Glutamatergic neuron (in vitro differentiated cells): Measurements from ENCODE around the gene MAPRE3. TPM values are rescaled to one million over a fixed set of nuclear protein-coding genes. Genes with fewer than 3 reads are reported as not detected.

ENCODE experiments used
- DNase-seq: peaks from one replicate; pipeline ENCODE4 v3.0.0; 2022
- H3K27ac Mint-ChIP-seq: one replicate; pipeline ENCODE4 v1.8.0; 2020; ENCODE audit warnings: mild to moderate bottlenecking, mixed read lengths, inconsistent platforms; ENCODE audit not compliant: unreplicated experiment
- H3K27me3 Mint-ChIP-seq: one replicate; pipeline ENCODE4 v1.8.0; 2020; ENCODE audit warnings: mild to moderate bottlenecking, moderate library complexity, mixed read lengths, inconsistent platforms; ENCODE audit not compliant: unreplicated experiment
- H3K36me3 Mint-ChIP-seq: one replicate; pipeline ENCODE4 v1.8.0; 2020; ENCODE audit warnings: mild to moderate bottlenecking, mixed read lengths, inconsistent platforms; ENCODE audit not compliant: unreplicated experiment
- H3K4me1 Mint-ChIP-seq: one replicate; pipeline ENCODE4 v1.8.0; 2020; ENCODE audit warnings: mild to moderate bottlenecking, low read depth, mixed read lengths, inconsistent platforms; ENCODE audit not compliant: unreplicated experiment
- H3K4me3 Mint-ChIP-seq: one replicate; pipeline ENCODE4 v1.8.0; 2020; ENCODE audit warnings: mild to moderate bottlenecking, mixed read lengths, inconsistent platforms; ENCODE audit not compliant: unreplicated experiment
- H3K9me3 Mint-ChIP-seq: one replicate; pipeline ENCODE4 v1.8.0; 2020; ENCODE audit warnings: mild to moderate bottlenecking, moderate library complexity, mixed read lengths, inconsistent platforms; ENCODE audit not compliant: unreplicated experiment
- total RNA-seq: library from RNA; stranded (reverse); fragmentation: NEBNext Ultra II Directional; extraction: Animal tissue kit (Norgen Biotek cat#: 25700); gene quantifications from one replicate; pipeline ENCODE4 v1.2.1, GENCODE V29; 2021; ENCODE audit not compliant: unreplicated experiment
- TF ChIP-seq, protein P1 (sequence below): fragments of 200-600 bp; sonication (generic); IDR thresholded peaks from one replicate; pipeline ENCODE4 v1.5.0; 2021; ENCODE audit not compliant: partially characterized antibody, unreplicated experiment

The MAPRE3 gene
- total RNA-seq, 1 donor from 2014 or later, result 49.2 TPM

DNA sequence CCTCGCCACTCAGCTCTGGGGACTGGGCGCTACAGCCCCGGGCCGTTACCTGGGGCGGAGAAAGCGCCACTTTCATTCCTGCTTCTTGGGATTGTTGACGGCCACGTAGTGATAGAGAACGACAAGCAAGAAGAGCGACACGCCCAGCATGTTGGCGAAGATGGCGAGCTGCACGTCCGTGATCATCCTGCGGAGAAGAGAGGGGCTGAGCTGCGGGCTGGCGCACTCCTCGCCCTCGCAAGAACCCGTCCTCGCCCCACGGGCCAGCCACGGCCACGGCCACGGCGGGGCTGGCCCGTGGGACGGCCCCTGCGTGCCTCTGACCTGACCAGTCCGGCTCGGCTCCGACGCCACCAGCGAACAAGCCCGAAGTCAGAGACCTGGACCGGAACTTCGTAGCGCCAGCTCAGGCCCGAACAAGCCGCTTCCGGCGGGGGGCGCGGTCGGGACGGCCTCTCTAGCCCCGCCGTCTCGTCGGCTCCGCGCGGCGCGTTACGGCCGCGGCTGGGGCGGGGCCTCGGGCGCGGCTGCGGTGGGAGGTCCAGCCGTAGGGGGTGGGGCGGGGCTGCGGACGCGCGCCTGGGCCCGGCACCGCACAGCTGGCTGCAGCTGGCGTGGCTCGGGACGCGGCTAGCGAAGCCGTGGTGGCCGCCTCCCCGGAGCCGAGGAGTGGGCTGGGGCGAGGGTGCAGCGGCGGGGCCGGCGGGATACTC, 101.0 kb downstream of the MAPRE3 start, which contains the start of gene OST4:
Gene OST4 (minus strand): TSS at position 378 of the 713 bp plus-strand sequence.
- Mint-ChIP-seq H3K9me3 (peaks cover 12% of the 10 kb centered on the region), H3K4me3 (peak within 1 kb of the TSS; percentile 97), H3K4me1 (peaks cover 26% of the 10 kb centered on the region), H3K27me3 (peaks cover 8% of the 10 kb centered on the region), H3K27ac (peak within 1 kb of the TSS; percentile 89), H3K36me3 (peaks cover 5% of the 10 kb centered on the region)
- TF ChIP-seq, protein P1, sequence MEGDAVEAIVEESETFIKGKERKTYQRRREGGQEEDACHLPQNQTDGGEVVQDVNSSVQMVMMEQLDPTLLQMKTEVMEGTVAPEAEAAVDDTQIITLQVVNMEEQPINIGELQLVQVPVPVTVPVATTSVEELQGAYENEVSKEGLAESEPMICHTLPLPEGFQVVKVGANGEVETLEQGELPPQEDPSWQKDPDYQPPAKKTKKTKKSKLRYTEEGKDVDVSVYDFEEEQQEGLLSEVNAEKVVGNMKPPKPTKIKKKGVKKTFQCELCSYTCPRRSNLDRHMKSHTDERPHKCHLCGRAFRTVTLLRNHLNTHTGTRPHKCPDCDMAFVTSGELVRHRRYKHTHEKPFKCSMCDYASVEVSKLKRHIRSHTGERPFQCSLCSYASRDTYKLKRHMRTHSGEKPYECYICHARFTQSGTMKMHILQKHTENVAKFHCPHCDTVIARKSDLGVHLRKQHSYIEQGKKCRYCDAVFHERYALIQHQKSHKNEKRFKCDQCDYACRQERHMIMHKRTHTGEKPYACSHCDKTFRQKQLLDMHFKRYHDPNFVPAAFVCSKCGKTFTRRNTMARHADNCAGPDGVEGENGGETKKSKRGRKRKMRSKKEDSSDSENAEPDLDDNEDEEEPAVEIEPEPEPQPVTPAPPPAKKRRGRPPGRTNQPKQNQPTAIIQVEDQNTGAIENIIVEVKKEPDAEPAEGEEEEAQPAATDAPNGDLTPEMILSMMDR, result no peak
- DNase-seq, result peak; percentile 94

DNA sequence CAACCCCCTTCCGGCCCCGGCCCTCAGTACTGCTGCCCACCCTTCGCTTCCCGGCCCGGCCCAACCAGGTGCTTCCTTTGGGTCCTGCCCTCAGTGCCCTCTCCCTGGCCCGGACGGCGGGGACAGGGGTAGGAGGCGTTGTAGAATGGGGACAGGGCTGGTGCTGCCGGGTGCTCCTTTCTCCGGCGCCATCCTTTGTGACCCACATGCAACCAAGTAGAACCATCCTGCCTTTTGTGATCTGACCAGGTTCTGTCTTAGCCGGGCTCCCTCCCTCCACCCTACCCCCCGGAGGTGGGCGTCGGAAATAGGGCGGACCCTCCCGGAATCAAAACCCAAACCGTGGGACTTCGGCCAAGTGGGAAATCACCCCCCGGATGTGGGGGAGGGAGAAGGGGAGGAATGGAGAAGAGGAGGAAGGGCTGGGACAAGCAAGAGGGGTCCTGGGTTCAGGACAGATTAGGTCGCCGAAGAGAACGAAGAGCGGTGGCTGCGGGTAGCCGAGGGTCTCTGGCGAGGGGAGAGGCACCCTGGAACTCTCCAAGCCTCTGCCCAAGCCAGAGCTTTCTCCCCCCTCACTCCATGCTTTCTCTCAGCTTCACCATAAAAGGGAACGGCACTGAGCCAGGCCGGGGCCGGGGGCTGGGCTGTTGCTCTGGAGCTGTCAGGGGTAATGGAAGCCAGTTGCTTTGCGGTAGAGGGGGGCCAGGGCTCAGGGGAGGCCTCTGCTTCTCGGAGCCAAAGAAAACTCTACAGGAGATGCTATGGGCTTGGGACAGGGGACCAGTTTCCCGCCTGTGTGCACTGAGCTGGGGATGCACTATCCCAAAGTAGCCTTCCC, 101.8 kb downstream of the MAPRE3 start:
- Mint-ChIP-seq H3K4me3 (peak overlapping the region; percentile 89), H3K27me3 (peaks cover 8% of the 10 kb centered on the region), H3K27ac (peak overlapping the region; percentile 76), H3K9me3 (peaks cover 12% of the 10 kb centered on the region), H3K4me1 (peaks cover 31% of the 10 kb centered on the region), H3K36me3 (peaks cover 5% of the 10 kb centered on the region)
- TF ChIP-seq, protein P1, result no peak
- peak; percentile 62 for DNase-seq

DNA sequence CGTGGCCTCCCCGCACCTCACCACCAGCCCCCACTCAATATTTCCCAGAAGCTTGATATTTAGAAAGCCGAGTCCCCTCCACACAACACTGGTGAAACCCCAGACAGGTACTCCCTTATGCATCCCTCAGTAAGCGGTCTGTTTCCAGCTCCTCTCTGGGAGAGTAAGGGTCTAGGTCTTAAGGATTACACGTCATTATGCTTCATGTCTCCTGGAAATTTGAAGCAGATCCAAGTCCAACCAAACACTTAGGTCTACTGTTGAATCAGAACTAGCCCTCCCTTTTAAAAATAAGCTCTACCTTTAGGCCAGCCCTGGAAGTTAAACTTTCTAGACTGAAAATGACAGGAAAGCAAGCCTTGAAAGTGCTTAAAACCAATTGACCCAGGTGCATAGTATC, 102.5 kb downstream of the MAPRE3 start:
- Mint-ChIP-seq H3K4me1 (peaks cover 35% of the 10 kb centered on the region), H3K4me3 (peak overlapping the region; percentile 89), H3K27ac (no peak overlapping the region), H3K27me3 (peaks cover 9% of the 10 kb centered on the region), H3K36me3 (peaks cover 5% of the 10 kb centered on the region), H3K9me3 (peaks cover 16% of the 10 kb centered on the region)
- DNase-seq, result no peak
- TF ChIP-seq, protein P1, result no peak

- H3K27ac Mint-ChIP-seq, result no peak overlapping the region
- TF ChIP-seq, protein P1, result no peak
- peaks cover 10% of the 10 kb centered on the region for H3K27me3 Mint-ChIP-seq
- H3K36me3 Mint-ChIP-seq, result peaks cover 5% of the 10 kb centered on the region
- no peak overlapping the region for H3K4me3 Mint-ChIP-seq
- peaks cover 15% of the 10 kb centered on the region for H3K9me3 Mint-ChIP-seq
- no peak for DNase-seq
- peaks cover 33% of the 10 kb centered on the region for H3K4me1 Mint-ChIP-seq
These were observed 103.3 kb downstream of the MAPRE3 start for GRCh38 chr2:27073782-27074181.
